T-helper 22 cell (primary cell): Measurements from ENCODE around the gene KCTD1.

ENCODE experiments used
- DNase-seq: peaks from one replicate; pipeline ENCODE4 v3.0.0-alpha.2; 2020; ENCODE audit warnings: low read depth

Gene KCTD1

GRCh38 chr18:26524002-26524401, 24.4 kb downstream of the KCTD1 start:
- DNase-seq: no peak

- DNase-seq: no peak
Measured at GRCh38 chr18:26521617-26522016, 26.7 kb downstream of the KCTD1 start.

- no peak for DNase-seq
Measured at GRCh38 chr18:26520974-26521373, 27.4 kb downstream of the KCTD1 start.

- DNase-seq: no peak
Measured at GRCh38 chr18:26519114-26519513, 29.2 kb downstream of the KCTD1 start.

- no peak for DNase-seq
Measured at GRCh38 chr18:26516964-26517363, 31.4 kb downstream of the KCTD1 start.

- DNase-seq: no peak
Measured at GRCh38 chr18:26515643-26516487, 32.5 kb downstream of the KCTD1 start.

GRCh38 chr18:26511339-26512071, 36.8 kb downstream of the KCTD1 start:
- no peak for DNase-seq

GRCh38 chr18:26510337-26510736, 38.0 kb downstream of the KCTD1 start:
- DNase-seq: no peak

- no peak for DNase-seq
Measured at GRCh38 chr18:26506012-26506411, 42.3 kb downstream of the KCTD1 start.

- DNase-seq: no peak
Measured at GRCh38 chr18:26504831-26505230, 43.5 kb downstream of the KCTD1 start.

GRCh38 chr18:26503382-26503781, 45.0 kb downstream of the KCTD1 start:
- DNase-seq: no peak

GRCh38 chr18:26502823-26503222, 45.5 kb downstream of the KCTD1 start:
- no peak for DNase-seq

- DNase-seq: no peak
Measured at GRCh38 chr18:26497866-26498265, 50.5 kb downstream of the KCTD1 start.

GRCh38 chr18:26496528-26496927, 51.8 kb downstream of the KCTD1 start:
- no peak for DNase-seq

GRCh38 chr18:26495287-26495686, 53.1 kb downstream of the KCTD1 start:
- no peak for DNase-seq

- DNase-seq: no peak
Measured at GRCh38 chr18:26493021-26493420, 55.3 kb downstream of the KCTD1 start.

GRCh38 chr18:26491194-26491816, 57.0 kb downstream of the KCTD1 start:
- no peak for DNase-seq

GRCh38 chr18:26489881-26490280, 58.5 kb downstream of the KCTD1 start:
- no peak for DNase-seq

GRCh38 chr18:26489191-26489590, 59.2 kb downstream of the KCTD1 start:
- DNase-seq: no peak

- DNase-seq: no peak
Measured at GRCh38 chr18:26488417-26489009, 59.8 kb downstream of the KCTD1 start.

- no peak for DNase-seq
Measured at GRCh38 chr18:26487437-26487836, 60.9 kb downstream of the KCTD1 start.

GRCh38 chr18:26483633-26484032, 64.7 kb downstream of the KCTD1 start:
- no peak for DNase-seq

GRCh38 chr18:26482569-26482968, 65.8 kb downstream of the KCTD1 start:
- no peak for DNase-seq
